GM19455 (cell line): ENCODE data around the gene ZBP1.

Experiments
- ATAC-seq: cut with Tn5 transposase; IDR thresholded peaks from one replicate; pipeline ENCODE4 v1.9.1; 2021; ENCODE audit not compliant: unreplicated experiment

ZBP1 gene

DNA sequence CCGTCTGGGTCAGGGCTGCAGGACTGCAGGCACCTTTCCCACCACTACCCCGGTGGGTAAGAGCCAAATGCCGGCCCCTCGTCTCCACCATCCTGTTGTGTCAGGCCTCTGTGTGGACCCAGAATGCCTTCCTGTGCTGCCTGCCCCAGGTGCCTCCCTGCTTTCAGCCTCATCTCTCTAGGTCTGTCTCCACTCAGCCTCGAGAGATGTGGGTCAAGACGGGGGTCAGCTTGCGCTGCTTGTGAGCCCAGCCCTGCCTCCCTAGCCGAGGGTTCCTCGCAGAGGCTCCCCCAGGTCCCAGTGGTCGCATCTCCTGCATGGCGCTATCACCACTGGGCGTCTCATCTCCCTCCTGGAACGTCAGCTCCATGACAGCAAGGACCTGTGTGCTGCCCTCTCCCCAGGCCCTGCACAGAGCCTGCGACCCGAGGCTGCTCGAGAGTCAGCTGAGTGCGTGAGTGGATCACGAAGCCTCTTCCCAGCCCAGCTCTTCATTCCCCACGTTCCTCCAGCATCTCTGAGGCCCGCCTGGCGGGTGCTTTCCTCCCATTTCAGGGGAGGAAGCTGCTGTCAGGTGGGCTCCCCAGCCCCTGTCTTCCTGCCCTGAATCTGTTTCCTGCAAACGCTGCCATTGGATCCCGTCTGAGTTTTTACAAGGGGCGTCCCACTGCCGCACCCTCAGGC is 38.7 kb upstream of the ZBP1 start:
- ATAC-seq = no peak

DNA sequence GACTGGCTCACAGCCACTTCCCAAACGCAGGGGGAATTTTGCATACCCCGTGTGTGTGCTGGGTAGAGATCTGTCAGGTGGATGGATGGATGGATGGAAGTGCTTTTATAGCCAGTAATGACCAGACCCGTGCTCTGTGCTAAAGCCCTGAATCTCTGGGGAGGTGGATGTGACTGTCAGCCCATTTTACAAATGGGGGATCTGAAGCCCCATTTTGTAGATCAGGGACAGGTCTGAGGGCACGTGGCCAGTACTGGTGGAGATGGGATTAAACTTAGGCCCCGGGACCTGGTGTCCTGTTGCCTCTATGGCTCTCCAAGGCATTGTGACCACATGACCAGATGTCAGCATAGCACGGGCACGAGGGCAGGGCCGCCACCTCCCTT is 38.2 kb upstream of the ZBP1 start:
- no peak for ATAC-seq

GRCh38 chr20:57657535-57658446 is 37.6 kb upstream of the ZBP1 start:
- no peak for ATAC-seq

- no peak for ATAC-seq
Observed at GRCh38 chr20:57656821-57657534, 36.8 kb upstream of the ZBP1 start.

DNA sequence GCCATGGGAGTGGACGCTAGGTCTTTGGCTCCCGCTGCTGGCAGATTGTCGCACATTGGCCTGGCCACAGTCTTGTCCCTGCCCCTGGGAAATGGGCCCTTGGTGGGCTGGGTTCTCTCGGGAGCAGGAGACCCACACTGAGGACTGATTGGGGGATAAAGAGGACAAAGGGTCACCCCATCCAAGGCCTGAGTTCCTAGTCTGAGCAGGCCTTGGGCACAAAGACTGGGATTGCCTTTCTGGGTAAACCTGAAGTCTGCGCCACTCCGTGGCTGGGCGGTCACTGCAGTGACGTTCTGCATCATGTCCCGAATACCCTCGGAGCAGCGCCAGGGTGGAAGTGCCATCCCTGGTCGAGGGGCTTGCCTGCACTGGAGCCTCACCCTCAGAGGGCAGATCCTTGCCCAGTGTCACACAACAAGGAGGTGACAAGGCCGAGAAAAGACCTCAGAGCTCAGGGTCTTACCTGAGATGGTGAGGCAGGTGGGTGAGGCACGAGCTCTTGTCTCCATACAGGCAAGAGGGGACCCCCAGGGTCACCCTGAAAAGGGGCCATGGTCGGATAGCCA is 36.1 kb upstream of the ZBP1 start:
- ATAC-seq = no peak

DNA sequence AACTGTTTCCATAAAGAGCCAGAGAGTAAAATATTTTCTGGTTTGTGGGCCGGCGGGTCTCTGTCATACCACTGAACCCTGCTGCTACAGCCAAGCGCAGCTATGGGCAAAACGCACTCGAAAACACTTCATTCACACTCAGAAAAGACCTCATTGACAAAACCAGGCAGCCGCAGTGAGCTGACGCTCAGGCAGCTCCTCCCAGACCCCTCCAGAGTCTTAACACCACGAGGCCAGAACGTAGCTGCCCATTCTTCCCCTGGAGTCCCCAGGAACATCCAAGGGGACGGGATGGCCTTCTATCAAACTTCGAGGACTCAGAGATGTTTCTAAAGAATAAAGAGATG is 35.6 kb upstream of the ZBP1 start:
- no peak for ATAC-seq

DNA sequence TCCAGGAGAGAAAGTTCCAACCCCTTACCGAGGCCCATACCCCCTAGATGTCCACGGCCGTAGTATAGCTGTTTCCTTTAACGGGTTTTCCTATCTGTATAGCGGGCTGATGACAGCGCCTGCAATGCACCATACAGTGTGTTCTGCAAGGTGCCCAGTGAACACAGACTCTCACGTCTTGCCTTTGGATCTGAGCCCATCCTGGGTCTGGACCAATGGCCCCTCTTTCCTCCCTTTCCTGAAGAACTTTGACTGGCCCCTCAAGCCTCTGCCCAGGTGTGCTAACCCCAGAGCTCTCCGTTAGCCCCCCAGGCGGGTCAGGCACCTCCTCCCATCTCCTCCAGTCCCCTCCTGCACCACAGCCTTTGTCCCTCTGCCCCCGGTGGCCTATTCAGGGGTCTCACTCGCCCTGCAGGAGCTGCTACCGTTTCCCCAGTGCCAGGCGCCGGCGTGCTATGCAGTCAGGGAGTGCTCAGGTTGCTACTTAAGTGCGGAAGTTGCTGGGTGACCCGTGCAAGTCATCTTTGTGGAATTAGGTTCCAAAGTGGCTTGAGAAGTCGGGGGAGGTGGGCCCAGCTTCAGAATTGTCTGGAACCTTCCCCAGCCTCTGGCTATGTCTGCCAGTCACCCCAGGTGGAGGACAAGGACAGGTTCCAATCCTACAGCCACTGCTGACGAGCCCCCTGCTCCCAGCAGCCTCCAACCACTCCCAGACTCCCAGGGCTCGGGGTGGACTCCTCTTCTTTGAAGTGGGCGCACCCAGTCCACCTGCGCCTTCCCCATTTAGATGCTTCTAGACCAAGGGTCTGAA is 35.0 kb upstream of the ZBP1 start:
- no peak for ATAC-seq

DNA sequence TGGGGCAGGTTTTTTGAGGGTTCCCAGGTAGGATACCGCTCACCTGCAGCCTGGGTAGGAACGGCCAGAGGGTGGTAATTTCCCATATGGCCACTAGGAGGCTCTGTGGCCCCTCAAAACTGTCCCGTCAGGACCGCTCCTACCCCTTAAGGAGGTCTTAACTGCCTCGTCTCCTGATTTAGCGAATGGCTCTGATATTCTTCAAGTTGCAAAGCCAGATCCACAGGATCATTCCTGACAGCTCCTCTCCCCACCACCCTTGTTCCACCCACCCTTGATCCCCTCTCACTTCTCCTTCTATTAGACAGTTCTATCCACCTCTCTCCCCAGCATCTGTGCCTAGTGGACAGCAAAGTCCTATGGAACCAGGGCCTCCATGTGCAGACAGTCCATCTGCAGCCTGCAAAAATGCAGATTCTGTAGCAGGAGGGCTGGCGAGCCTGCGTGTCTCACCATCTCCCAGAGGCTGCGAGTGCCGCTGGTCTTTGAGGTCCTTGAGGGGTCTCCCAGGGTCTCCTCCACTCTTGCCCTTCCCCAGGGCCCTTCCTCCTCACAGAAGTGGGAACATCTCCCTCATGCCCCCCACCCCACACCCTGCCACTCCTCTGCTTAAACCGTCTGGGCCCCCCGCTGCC is 34.3 kb upstream of the ZBP1 start:
- no peak for ATAC-seq

GRCh38 chr20:57653910-57654309 is 33.7 kb upstream of the ZBP1 start:
- no peak for ATAC-seq

- ATAC-seq = no peak
Observed at GRCh38 chr20:57653546-57653900, 33.3 kb upstream of the ZBP1 start.

GRCh38 chr20:57652606-57653545 is 32.6 kb upstream of the ZBP1 start:
- no peak for ATAC-seq

GRCh38 chr20:57651881-57652605 is 31.8 kb upstream of the ZBP1 start:
- no peak for ATAC-seq

DNA sequence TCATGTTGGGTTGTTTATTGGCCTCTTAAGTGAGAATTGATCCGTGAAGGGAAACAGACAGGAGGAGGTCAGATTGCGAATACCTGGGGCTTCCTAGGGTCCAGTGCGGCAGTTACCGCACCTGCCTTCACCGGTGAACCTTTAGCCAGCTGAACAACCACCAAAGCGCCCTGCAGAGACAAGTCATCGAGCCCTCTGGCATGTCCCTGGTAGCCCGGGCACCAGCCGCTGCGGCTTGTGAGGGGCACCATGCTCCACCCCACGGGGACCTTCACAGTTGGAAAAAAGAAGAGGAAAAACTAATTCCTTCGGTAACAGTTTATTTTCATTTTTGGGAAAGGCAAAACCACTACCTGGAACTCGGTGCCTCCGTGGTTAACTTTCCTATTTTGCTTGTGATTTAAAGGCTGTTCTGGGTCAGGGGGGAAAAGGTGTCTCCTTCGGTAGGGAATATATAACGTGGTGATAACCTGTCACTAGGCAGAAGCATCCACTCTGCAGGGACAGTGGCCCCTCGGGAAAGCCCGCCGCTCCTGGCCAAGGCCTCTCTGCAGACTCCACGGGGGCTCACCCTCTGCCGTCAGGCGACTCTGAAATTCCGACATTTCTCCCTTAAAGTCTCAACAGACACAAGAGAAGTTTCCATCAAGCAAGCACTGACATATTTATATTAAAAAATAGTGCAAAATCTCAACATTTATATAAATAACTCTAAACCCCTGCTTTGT is 30.7 kb upstream of the ZBP1 start:
- ATAC-seq = no peak

DNA sequence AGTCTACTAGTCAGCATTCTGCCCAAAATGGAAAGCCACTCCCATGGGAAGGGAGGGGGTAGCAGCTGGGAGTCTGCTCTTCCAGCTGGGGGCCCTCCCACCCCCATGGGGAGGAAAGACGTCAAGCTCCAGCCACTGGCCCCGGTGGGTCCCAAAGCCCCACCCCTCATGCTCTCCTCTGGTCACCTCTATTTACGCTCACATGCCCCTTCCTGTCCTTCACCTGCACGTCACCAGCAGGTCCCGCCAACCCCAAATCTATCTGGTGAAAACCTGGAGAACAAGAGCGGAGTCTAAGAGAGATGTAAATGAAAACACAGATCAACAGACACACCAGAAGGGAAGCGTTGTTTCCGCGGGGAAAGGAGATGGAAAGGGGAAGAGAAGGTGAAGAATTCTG is 30.0 kb upstream of the ZBP1 start:
- ATAC-seq = no peak

DNA sequence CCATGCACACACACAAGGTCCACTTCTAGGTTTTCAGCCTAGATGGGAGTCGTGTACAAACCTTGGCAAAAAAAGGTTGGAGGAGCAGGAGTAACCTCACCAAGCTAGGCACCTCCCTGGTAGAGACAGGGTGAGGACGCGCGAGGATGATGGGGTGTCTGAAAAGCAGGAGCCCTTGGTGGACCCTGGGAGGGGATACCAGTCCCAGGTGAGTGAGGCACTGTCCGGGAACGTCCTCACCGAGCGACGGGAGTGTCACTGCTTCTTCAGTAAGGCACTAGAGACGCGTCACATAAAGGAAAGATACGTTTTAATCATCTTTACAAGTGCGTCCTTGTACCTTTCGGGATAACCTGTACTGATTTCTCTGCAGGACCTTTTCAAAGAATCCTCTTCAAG is 29.4 kb upstream of the ZBP1 start:
- no peak for ATAC-seq

DNA sequence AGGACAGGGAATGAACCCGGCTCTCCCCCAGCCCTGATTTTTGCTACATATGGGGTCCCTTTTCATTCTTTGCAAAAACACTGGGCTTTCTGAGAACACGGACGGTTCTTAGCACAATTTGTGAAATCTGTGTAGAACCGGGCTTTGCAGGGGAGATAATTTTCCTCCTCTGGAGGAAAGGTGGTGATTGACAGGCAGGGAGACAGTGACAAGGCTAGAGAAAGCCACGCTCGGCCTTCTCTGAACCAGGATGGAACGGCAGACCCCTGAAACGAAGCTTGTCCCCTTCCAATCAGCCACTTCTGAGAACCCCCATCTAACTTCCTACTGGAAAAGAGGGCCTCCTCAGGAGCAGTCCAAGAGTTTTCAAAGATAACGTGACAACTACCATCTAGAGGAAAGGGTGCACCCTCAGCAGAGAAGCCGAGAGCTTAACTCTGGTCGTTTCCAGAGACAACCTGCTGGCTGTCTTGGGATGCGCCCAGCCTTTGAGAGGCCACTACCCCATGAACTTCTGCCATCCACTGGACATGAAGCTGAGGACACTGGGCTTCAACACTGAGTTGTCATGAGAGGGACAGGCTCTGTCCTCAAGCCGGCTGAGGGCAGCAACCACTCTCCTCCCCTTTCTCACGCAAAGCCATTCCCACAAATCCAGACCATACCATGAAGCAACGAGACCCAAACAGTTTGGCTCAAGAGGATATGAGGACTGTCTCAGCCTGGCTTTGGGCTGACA is 28.8 kb upstream of the ZBP1 start:
- no peak for ATAC-seq
